ENCODE data around the gene DPP8. TPM values are rescaled to one million over a fixed set of nuclear protein-coding genes. Genes with fewer than 3 reads are reported as not detected.

Gene DPP8
- polyA plus RNA-seq, 1 donor from 2014 or later: 18.6 TPM

- H3K9me2 ChIP-seq (ENCODE audit: insufficient read depth, low read length): no peaks in the 10 kb centered on the region
- H3K79me2 ChIP-seq (replicated peaks; ENCODE audit: insufficient read depth, low read length): no peaks in the 10 kb centered on the region
- H3K9me3 ChIP-seq (ENCODE audit: low read length): no peaks in the 10 kb centered on the region
- H3F3A ChIP-seq (ENCODE audit: insufficient read depth, low read length, poor library complexity, severe bottlenecking): no peaks in the 10 kb centered on the region
- TF ChIP-seq EZH2 (IDR thresholded peaks at IDR 0.05; ENCODE audit: borderline replicate concordance, insufficient read depth, low read length, poor library complexity, severe bottlenecking): no peak
- no peak for TF ChIP-seq CTCF (IDR thresholded peaks at IDR 0.05; ENCODE audit: poor library complexity, severe bottlenecking)
- TF ChIP-seq RAD21 (conservative IDR thresholded peaks at IDR 0.05): no peak
- no peak for TF ChIP-seq TAF1 (IDR thresholded peaks at IDR 0.05; ENCODE audit: low read depth)
- no peak for TF ChIP-seq SMC3 (conservative IDR thresholded peaks at IDR 0.05; ENCODE audit: poor library complexity)
- no peak for TF ChIP-seq EP300 (conservative IDR thresholded peaks at IDR 0.05; ENCODE audit: poor library complexity, severe bottlenecking)
- no peak for TF ChIP-seq MXI1 (conservative IDR thresholded peaks at IDR 0.05; ENCODE audit: poor library complexity, severe bottlenecking)
- no peak for TF ChIP-seq POLR2AphosphoS5 (IDR thresholded peaks at IDR 0.05)
- TF ChIP-seq, protein P1, sequence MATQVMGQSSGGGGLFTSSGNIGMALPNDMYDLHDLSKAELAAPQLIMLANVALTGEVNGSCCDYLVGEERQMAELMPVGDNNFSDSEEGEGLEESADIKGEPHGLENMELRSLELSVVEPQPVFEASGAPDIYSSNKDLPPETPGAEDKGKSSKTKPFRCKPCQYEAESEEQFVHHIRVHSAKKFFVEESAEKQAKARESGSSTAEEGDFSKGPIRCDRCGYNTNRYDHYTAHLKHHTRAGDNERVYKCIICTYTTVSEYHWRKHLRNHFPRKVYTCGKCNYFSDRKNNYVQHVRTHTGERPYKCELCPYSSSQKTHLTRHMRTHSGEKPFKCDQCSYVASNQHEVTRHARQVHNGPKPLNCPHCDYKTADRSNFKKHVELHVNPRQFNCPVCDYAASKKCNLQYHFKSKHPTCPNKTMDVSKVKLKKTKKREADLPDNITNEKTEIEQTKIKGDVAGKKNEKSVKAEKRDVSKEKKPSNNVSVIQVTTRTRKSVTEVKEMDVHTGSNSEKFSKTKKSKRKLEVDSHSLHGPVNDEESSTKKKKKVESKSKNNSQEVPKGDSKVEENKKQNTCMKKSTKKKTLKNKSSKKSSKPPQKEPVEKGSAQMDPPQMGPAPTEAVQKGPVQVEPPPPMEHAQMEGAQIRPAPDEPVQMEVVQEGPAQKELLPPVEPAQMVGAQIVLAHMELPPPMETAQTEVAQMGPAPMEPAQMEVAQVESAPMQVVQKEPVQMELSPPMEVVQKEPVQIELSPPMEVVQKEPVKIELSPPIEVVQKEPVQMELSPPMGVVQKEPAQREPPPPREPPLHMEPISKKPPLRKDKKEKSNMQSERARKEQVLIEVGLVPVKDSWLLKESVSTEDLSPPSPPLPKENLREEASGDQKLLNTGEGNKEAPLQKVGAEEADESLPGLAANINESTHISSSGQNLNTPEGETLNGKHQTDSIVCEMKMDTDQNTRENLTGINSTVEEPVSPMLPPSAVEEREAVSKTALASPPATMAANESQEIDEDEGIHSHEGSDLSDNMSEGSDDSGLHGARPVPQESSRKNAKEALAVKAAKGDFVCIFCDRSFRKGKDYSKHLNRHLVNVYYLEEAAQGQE (IDR thresholded peaks at IDR 0.05; ENCODE audit: borderline replicate concordance): no peak
- H3K27me3 ChIP-seq (ENCODE audit: insufficient read depth, low read depth, low read length): no peaks in the 10 kb centered on the region
- no peak overlapping the region for H3K27ac ChIP-seq (ENCODE audit: low read length)
- H3K4me3 ChIP-seq (ENCODE audit: low read length): no peak overlapping the region
- no peak overlapping the region for H3K9ac ChIP-seq (ENCODE audit: low read length)
- H3K4me2 ChIP-seq (ENCODE audit: low read length): no peak overlapping the region
- no peak overlapping the region for H2AFZ ChIP-seq (ENCODE audit: low read depth, low read length)
- peaks cover 8% of the 10 kb centered on the region for H3K36me3 ChIP-seq (ENCODE audit: insufficient read depth, low read length)
- no peaks in the 10 kb centered on the region for H4K20me1 ChIP-seq (ENCODE audit: insufficient read depth)
Observed at GRCh38 chr15:65451989-65452388, 65.5 kb downstream of the DPP8 start.

GRCh38 chr15:65450556-65450955 lies 66.9 kb downstream of the DPP8 start:
- Histone ChIP-seq H3K4me3 (ENCODE audit: low read length) (no peak overlapping the region), H4K20me1 (ENCODE audit: insufficient read depth) (no peaks in the 10 kb centered on the region), H3K9me3 (ENCODE audit: low read length) (no peaks in the 10 kb centered on the region), H2AFZ (ENCODE audit: low read depth, low read length) (no peak overlapping the region), H3F3A (ENCODE audit: insufficient read depth, low read length, poor library complexity, severe bottlenecking) (no peaks in the 10 kb centered on the region), H3K4me2 (ENCODE audit: low read length) (no peak overlapping the region), H3K27me3 (ENCODE audit: insufficient read depth, low read depth, low read length) (no peaks in the 10 kb centered on the region), H3K79me2 (replicated peaks; ENCODE audit: insufficient read depth, low read length) (no peaks in the 10 kb centered on the region), H3K27ac (ENCODE audit: low read length) (no peak overlapping the region), H3K9me2 (ENCODE audit: insufficient read depth, low read length) (no peaks in the 10 kb centered on the region), H3K9ac (ENCODE audit: low read length) (no peak overlapping the region), H3K36me3 (ENCODE audit: insufficient read depth, low read length) (peaks cover 2% of the 10 kb centered on the region)
- TF ChIP-seq RAD21 (conservative IDR thresholded peaks at IDR 0.05): no peak
- TF ChIP-seq SMC3 (conservative IDR thresholded peaks at IDR 0.05; ENCODE audit: poor library complexity): no peak
- TF ChIP-seq, protein P1 (IDR thresholded peaks at IDR 0.05; ENCODE audit: borderline replicate concordance): no peak
- TF ChIP-seq CTCF (IDR thresholded peaks at IDR 0.05; ENCODE audit: poor library complexity, severe bottlenecking): no peak
- no peak for TF ChIP-seq TAF1 (IDR thresholded peaks at IDR 0.05; ENCODE audit: low read depth)
- TF ChIP-seq POLR2AphosphoS5 (IDR thresholded peaks at IDR 0.05): no peak
- TF ChIP-seq EZH2 (IDR thresholded peaks at IDR 0.05; ENCODE audit: borderline replicate concordance, insufficient read depth, low read length, poor library complexity, severe bottlenecking): no peak
